Measurements from ENCODE around the gene CRADD.

GRCh38 chr12:93671044-93671443 lies 6.1 kb upstream of the CRADD start:
- TF ChIP-seq CTCF (IDR thresholded peaks at IDR 0.05), result no peak
- no peak for TF ChIP-seq POLR2A (IDR thresholded peaks at IDR 0.05)

Measured in body of pancreas (tissue), 4 donors.